Measurements from ENCODE around the gene TATDN2.
"Not testable (repeated sequence)": the region's sequence is repeated elsewhere in the genome, so short reads cannot be mapped to it uniquely, and the experiment has no call there.

The TATDN2 gene

GRCh38 chr3:10259798-10260197, 11.5 kb downstream of the TATDN2 start:
- no peak for TF ChIP-seq CTCF (IDR thresholded peaks at IDR 0.05; ENCODE audit: low read depth, low read length)
- no peak overlapping the region for H3K4me3 ChIP-seq (ENCODE audit: low read depth, low read length)
- in situ Hi-C loops (cut with HindIII; ENCODE audit: low sequenced_read_pairs), result no loop called here
- DNase-seq (ENCODE audit: low read depth, low spot score), result no peak

GRCh38 chr3:10260211-10260701, 12.0 kb downstream of the TATDN2 start:
- no peak for DNase-seq (ENCODE audit: low read depth, low spot score)
- no peak for TF ChIP-seq CTCF (IDR thresholded peaks at IDR 0.05; ENCODE audit: low read depth, low read length)
- H3K4me3 ChIP-seq (ENCODE audit: low read depth, low read length), result no peak overlapping the region
- in situ Hi-C loops (cut with HindIII; ENCODE audit: low sequenced_read_pairs), result no loop called here

- in situ Hi-C loops (cut with HindIII; ENCODE audit: low sequenced_read_pairs), result no loop called here
- no peak for DNase-seq (ENCODE audit: low read depth, low spot score)
- H3K4me3 ChIP-seq (ENCODE audit: low read depth, low read length), result no peak overlapping the region
- TF ChIP-seq CTCF (IDR thresholded peaks at IDR 0.05; ENCODE audit: low read depth, low read length), result no peak
These were observed 13.8 kb downstream of the TATDN2 start for GRCh38 chr3:10262027-10262426.

- in situ Hi-C loops (cut with HindIII; ENCODE audit: low sequenced_read_pairs), result no loop called here
- TF ChIP-seq CTCF (IDR thresholded peaks at IDR 0.05; ENCODE audit: low read depth, low read length), result peak; percentile 52
- no peak overlapping the region for H3K4me3 ChIP-seq (ENCODE audit: low read depth, low read length)
- peak; percentile 57 for DNase-seq (ENCODE audit: low read depth, low spot score)
These were observed 15.5 kb downstream of the TATDN2 start for GRCh38 chr3:10263646-10264363.

GRCh38 chr3:10265833-10266232, 17.6 kb downstream of the TATDN2 start:
- DNase-seq (ENCODE audit: low read depth, low spot score), result no peak
- H3K4me3 ChIP-seq (ENCODE audit: low read depth, low read length), result no peak overlapping the region
- in situ Hi-C loops (cut with HindIII; ENCODE audit: low sequenced_read_pairs), result no loop called here
- no peak for TF ChIP-seq CTCF (IDR thresholded peaks at IDR 0.05; ENCODE audit: low read depth, low read length)

- H3K4me3 ChIP-seq (ENCODE audit: low read depth, low read length); in situ Hi-C loops (cut with HindIII; ENCODE audit: low sequenced_read_pairs); DNase-seq (ENCODE audit: low read depth, low spot score): not testable (repeated sequence)
These were observed 18.7 kb downstream of the TATDN2 start for GRCh38 chr3:10266936-10267335.

GRCh38 chr3:10268116-10268515, 19.9 kb downstream of the TATDN2 start:
- DNase-seq (ENCODE audit: low read depth, low spot score), result no peak
- no peak overlapping the region for H3K4me3 ChIP-seq (ENCODE audit: low read depth, low read length)
- no peak for TF ChIP-seq CTCF (IDR thresholded peaks at IDR 0.05; ENCODE audit: low read depth, low read length)
- in situ Hi-C loops (cut with HindIII; ENCODE audit: low sequenced_read_pairs), result no loop called here
